Transverse colon (tissue), 4 donors: ENCODE data around the gene CHCHD3. TPM values are rescaled to one million over a fixed set of nuclear protein-coding genes. Genes with fewer than 3 reads are reported as not detected.

Experiments
- DNase-seq: peaks from one replicate; pipeline ENCODE4 v3.0.0-alpha.2; 2019
- H3K27ac ChIP-seq, 4 donors: fragments of 200-600 bp; sonication (generic); 2 replicates each; pipeline ENCODE4 v1.5.1; 2016 to 2018; ENCODE audit warnings: inconsistent platforms in 4 of 4
- H3K27me3 ChIP-seq: fragments of 200-600 bp; sonication (generic); 2 replicates; pipeline ENCODE4 v1.5.1; 2017; ENCODE audit warnings: inconsistent platforms
- H3K36me3 ChIP-seq, 4 donors: fragments of 200-600 bp; sonication (generic); 2 replicates each; pipeline ENCODE4 v1.5.1; 2017 to 2019; ENCODE audit warnings: inconsistent platforms in 4 of 4
- H3K4me1 ChIP-seq, 4 donors: fragments of 200-600 bp; sonication (generic); 2 replicates each; pipeline ENCODE4 v1.5.1; 2017 to 2020; ENCODE audit warnings: inconsistent platforms in 4 of 4
- H3K4me3 ChIP-seq, 4 donors: fragments of 200-600 bp; sonication (generic); 1 replicate in 1 of 4; 2 replicates in 3 of 4; pipeline versions ENCODE4 v1.5.1 to v1.6.1; 2017 to 2019; ENCODE audit warnings: inconsistent platforms in 4 of 4
- H3K9me3 ChIP-seq, 2 donors: fragments of 200-600 bp; sonication (generic); 2 replicates each; pipeline ENCODE4 v1.5.1; 2017 to 2019; ENCODE audit warnings: inconsistent platforms in 2 of 2
- CTCF ChIP-seq, 5 experiments: fragments of 200-600 bp in 3 of 5; fragments of 450-650 bp in 2 of 5; sonication (generic) in 3 of 5; IDR thresholded peaks; 1 replicate in 2 of 5; 2 replicates in 3 of 5; pipeline ENCODE4 v1.5.1; 2016 to 2017; ENCODE audit warnings: antibody characterized with exemption in 5 of 5, inconsistent platforms in 3 of 5, mild to moderate bottlenecking in 2 of 5, moderate library complexity in 1 of 5
- EP300 ChIP-seq: sonication (generic); formaldehyde crosslinking; IDR thresholded peaks from one replicate; pipeline ENCODE4 v1.6.1; 2017; ENCODE audit warnings: antibody characterized with exemption, low read depth
- POLR2A ChIP-seq: fragments of 450-650 bp; IDR thresholded peaks from one replicate; pipeline ENCODE4 v1.6.1; 2016; ENCODE audit warnings: antibody characterized with exemption, mild to moderate bottlenecking, moderate library complexity
- POLR2AphosphoS5 ChIP-seq, 3 donors: sonication (generic); formaldehyde crosslinking; IDR thresholded peaks; one replicate each; pipeline ENCODE4 v1.6.1; 2016; ENCODE audit warnings: antibody characterized with exemption in 3 of 3
- WGBS, 2 donors: methylation state at CpG; one replicate each; pipeline ENCODE4 v1.1.5; 2018; ENCODE audit warnings: low coverage in 1 of 2; 5-methylcytosine and 5-hydroxymethylcytosine counted together
- in situ Hi-C, 4 donors: fragments of 200-750 bp; cut with MboI; loops; one replicate each; pipeline versions ENCODE4 v1.15.0 to v1.15.1; 2017; ENCODE audit warnings: low sequenced_read_pairs in 3 of 4, low pct_ligation_motif_present in 1 of 4, low pct_unique_long_range_greater_than_20kb in 1 of 4
- intact Hi-C: fragments of 100-400 bp; cut with DNase I; formaldehyde crosslinking; loops from one replicate; pipeline ENCODE4 v1.15.1; 2023; ENCODE audit warnings: low total_unique reads
- total RNA-seq, 4 donors: library from RNA; depleted of rRNA; stranded (reverse); fragments of >200 nt; gene quantifications; one replicate each; pipeline ENCODE4 v1.1.0, GENCODE V29; 2016

The CHCHD3 gene
- total RNA-seq, 4 donors from 2014 or later, result 49.4 to 78.1 (median 52.9) TPM

GRCh38 chr7:133095119-133095671 is 13.3 kb upstream of the CHCHD3 start:
- TF ChIP-seq POLR2AphosphoS5 (IDR thresholded peaks at IDR 0.05) (no peak), POLR2A (no peak), CTCF (IDR thresholded peaks at IDR 0.05) (no peak), EP300 (no peak)
- Histone ChIP-seq H3K36me3 (no peaks in the 10 kb centered on the region), H3K27me3 (no peaks in the 10 kb centered on the region), H3K4me3 (no peak overlapping the region), H3K27ac (no peak overlapping the region), H3K4me1 (no peaks in the 10 kb centered on the region), H3K9me3 (no peaks in the 10 kb centered on the region)
- in situ Hi-C loops, result no loop called here
- 75 to 87% methylated on average over 3 to 7 of the region's 7 CpGs for WGBS, 2 donors
- DNase-seq, result no peak
- intact Hi-C loops, result no loop called here

GRCh38 chr7:133091943-133092464 is 10.1 kb upstream of the CHCHD3 start:
- 93 to 100% methylated on average over 2 to 3 of the region's 3 CpGs for WGBS, 2 donors
- in situ Hi-C loops (no loop called here), intact Hi-C loops (no loop called here)
- no peak overlapping the region for H3K27ac ChIP-seq
- no peak overlapping the region for H3K4me3 ChIP-seq
- no peaks in the 10 kb centered on the region for H3K4me1 ChIP-seq
- H3K36me3 ChIP-seq, result no peaks in the 10 kb centered on the region
- no peak for DNase-seq
- TF ChIP-seq EP300, result no peak
- TF ChIP-seq POLR2A, result no peak
- TF ChIP-seq CTCF (IDR thresholded peaks at IDR 0.05), result no peak
- no peak for TF ChIP-seq POLR2AphosphoS5 (IDR thresholded peaks at IDR 0.05)
- H3K9me3 ChIP-seq, result no peaks in the 10 kb centered on the region
- H3K27me3 ChIP-seq, result no peaks in the 10 kb centered on the region

GRCh38 chr7:133082390-133082766 is 488 bp upstream of the CHCHD3 start:
- H3K27ac ChIP-seq, result peak overlapping the region in 1 of 4 donors; percentile 89
- H3K4me3 ChIP-seq, result no peak overlapping the region
- 79 to 90% methylated on average over 3 of the region's 3 CpGs for WGBS, 2 donors
- TF ChIP-seq CTCF (IDR thresholded peaks at IDR 0.05) (no peak), POLR2A (no peak), POLR2AphosphoS5 (IDR thresholded peaks at IDR 0.05) (no peak), EP300 (no peak)
- no peaks in the 10 kb centered on the region for H3K27me3 ChIP-seq
- in situ Hi-C loops (no loop called here), intact Hi-C loops (no loop called here)
- DNase-seq, result no peak
- no peaks in the 10 kb centered on the region for H3K36me3 ChIP-seq
- no peaks in the 10 kb centered on the region for H3K9me3 ChIP-seq
- peaks cover 0 to 28% (median 16%) of the 10 kb centered on the region in 4 donors for H3K4me1 ChIP-seq

GRCh38 chr7:133081119-133081598 is 731 bp downstream of the CHCHD3 start:
- WGBS, 2 donors, result 0 to 5% methylated on average over 2 to 8 of the region's 8 CpGs
- H3K27ac ChIP-seq, result peak overlapping the region; percentile 80 to 89 (median 88)
- H3K4me1 ChIP-seq, result peaks cover 0 to 28% (median 16%) of the 10 kb centered on the region in 4 donors
- H3K27me3 ChIP-seq, result no peaks in the 10 kb centered on the region
- TF ChIP-seq POLR2A, result no peak
- TF ChIP-seq EP300, result no peak
- no peak for TF ChIP-seq CTCF (IDR thresholded peaks at IDR 0.05)
- TF ChIP-seq POLR2AphosphoS5 (IDR thresholded peaks at IDR 0.05), result no peak
- intact Hi-C loops (no loop called here), in situ Hi-C loops (no loop called here)
- H3K4me3 ChIP-seq, result peak overlapping the region; percentile 62 to 88 (median 74)
- H3K36me3 ChIP-seq, result no peaks in the 10 kb centered on the region
- DNase-seq, result peak; percentile 19
- no peaks in the 10 kb centered on the region for H3K9me3 ChIP-seq
